Muscle of leg (tissue), 16 donors: Measurements from ENCODE around the gene NHLRC1. TPM values are rescaled to one million over a fixed set of nuclear protein-coding genes. Genes with fewer than 3 reads are reported as not detected.

ENCODE experiments used
- DNase-seq: peaks from one replicate; pipeline ENCODE4 v3.0.0; 2013
- H3K27ac ChIP-seq: one replicate; pipeline ENCODE4 v1.5.1; 2013; ENCODE audit warnings: mild to moderate bottlenecking, low read length, control low read depth
- H3K27me3 ChIP-seq: one replicate; pipeline ENCODE4 v1.6.1; 2013; ENCODE audit warnings: low read length; ENCODE audit not compliant: control insufficient read depth, insufficient read depth
- H3K36me3 ChIP-seq: one replicate; pipeline ENCODE4 v1.6.1; 2013; ENCODE audit warnings: low read length; ENCODE audit not compliant: control insufficient read depth, insufficient read depth
- H3K4me1 ChIP-seq: one replicate; pipeline ENCODE4 v1.6.1; 2013; ENCODE audit warnings: low read length; ENCODE audit not compliant: control insufficient read depth, insufficient read depth
- H3K4me3 ChIP-seq: one replicate; pipeline ENCODE4 v1.5.1; 2013; ENCODE audit warnings: low read length, control low read depth
- H3K9me3 ChIP-seq: replicated peaks from 2 replicates; pipeline ENCODE4 v1.6.1; 2013; ENCODE audit warnings: low read depth, low read length; ENCODE audit not compliant: control insufficient read depth
- WGBS: methylation state at CpG from one replicate; pipeline ENCODE4 v1.1.5; 2013; ENCODE audit warnings: missing lambda C conversion rate; ENCODE audit not compliant: insufficient coverage; 5-methylcytosine and 5-hydroxymethylcytosine counted together
- long read RNA-seq, 11 donors: transcript quantifications; one replicate each; lab custom pipeline, GENCODE V29; 2026
- polyA plus RNA-seq, 8 donors: library from polyadenylated mRNA; unstranded; fragments of 120-200 nt; gene quantifications; one replicate each; pipeline versions ENCODE4 v1.2.1 to v1.2.3, GENCODE V29; 2013; ENCODE audit warnings: inconsistent platforms in 1 of 8, low replicate concordance in 1 of 8; ENCODE audit not compliant: insufficient read length in 8 of 8, insufficient read depth in 1 of 8
- total RNA-seq: library from RNA; stranded (reverse); fragments of 120-200 nt; gene quantifications from one replicate; pipeline ENCODE4 v1.2.4, GENCODE V29; 2013

NHLRC1 gene
- total RNA-seq (2.5 TPM), polyA plus RNA-seq (1 to 10 TPM; 1.6 to 4.1 (median 2.9) TPM)
- long read RNA-seq, donor 1, partial matches to known transcripts: 0 of 2 reads
- long read RNA-seq, donor 1, other reads (novel, unspliced or antisense): 0 of 2 reads
- long read RNA-seq, donor 2, partial matches to known transcripts: 0 of 1 reads
- long read RNA-seq, donor 2, other reads (novel, unspliced or antisense): 0 of 1 reads
- long read RNA-seq, donor 3, transcript NHLRC1-201 (1 exons, 2,248 nt): major isoform, 8 of 8 reads
- long read RNA-seq, donor 3, partial matches to known transcripts: 0 of 8 reads
- long read RNA-seq, donor 3, other reads (novel, unspliced or antisense): 0 of 8 reads
- long read RNA-seq, donor 4, partial matches to known transcripts: 0 of 3 reads
- long read RNA-seq, donor 4, other reads (novel, unspliced or antisense): 0 of 3 reads
- long read RNA-seq, donor 5, transcript NHLRC1-201 (1 exons, 2,248 nt): major isoform, 7 of 7 reads
- long read RNA-seq, donor 5, partial matches to known transcripts: 0 of 7 reads
- long read RNA-seq, donor 5, other reads (novel, unspliced or antisense): 0 of 7 reads
- long read RNA-seq, donor 6, transcript NHLRC1-201 (1 exons, 2,248 nt): major isoform, 9 of 9 reads
- long read RNA-seq, donor 6, partial matches to known transcripts: 0 of 9 reads
- long read RNA-seq, donor 6, other reads (novel, unspliced or antisense): 0 of 9 reads
- long read RNA-seq, donor 7, partial matches to known transcripts: 0 of 2 reads
- long read RNA-seq, donor 7, other reads (novel, unspliced or antisense): 0 of 2 reads
- long read RNA-seq, donor 8, transcript NHLRC1-201 (1 exons, 2,248 nt): major isoform, 6 of 6 reads
- long read RNA-seq, donor 8, partial matches to known transcripts: 0 of 6 reads
- long read RNA-seq, donor 8, other reads (novel, unspliced or antisense): 0 of 6 reads
- long read RNA-seq, donor 9, transcript NHLRC1-201 (1 exons, 2,248 nt): major isoform, 6 of 6 reads
- long read RNA-seq, donor 9, partial matches to known transcripts: 0 of 6 reads
- long read RNA-seq, donor 9, other reads (novel, unspliced or antisense): 0 of 6 reads
- long read RNA-seq, donor 10, transcript NHLRC1-201 (1 exons, 2,248 nt): major isoform, 5 of 5 reads
- long read RNA-seq, donor 10, partial matches to known transcripts: 0 of 5 reads
- long read RNA-seq, donor 10, other reads (novel, unspliced or antisense): 0 of 5 reads
- long read RNA-seq, donor 11, transcript NHLRC1-201 (1 exons, 2,248 nt): major isoform, 7 of 7 reads
- long read RNA-seq, donor 11, partial matches to known transcripts: 0 of 7 reads
- long read RNA-seq, donor 11, other reads (novel, unspliced or antisense): 0 of 7 reads

DNA sequence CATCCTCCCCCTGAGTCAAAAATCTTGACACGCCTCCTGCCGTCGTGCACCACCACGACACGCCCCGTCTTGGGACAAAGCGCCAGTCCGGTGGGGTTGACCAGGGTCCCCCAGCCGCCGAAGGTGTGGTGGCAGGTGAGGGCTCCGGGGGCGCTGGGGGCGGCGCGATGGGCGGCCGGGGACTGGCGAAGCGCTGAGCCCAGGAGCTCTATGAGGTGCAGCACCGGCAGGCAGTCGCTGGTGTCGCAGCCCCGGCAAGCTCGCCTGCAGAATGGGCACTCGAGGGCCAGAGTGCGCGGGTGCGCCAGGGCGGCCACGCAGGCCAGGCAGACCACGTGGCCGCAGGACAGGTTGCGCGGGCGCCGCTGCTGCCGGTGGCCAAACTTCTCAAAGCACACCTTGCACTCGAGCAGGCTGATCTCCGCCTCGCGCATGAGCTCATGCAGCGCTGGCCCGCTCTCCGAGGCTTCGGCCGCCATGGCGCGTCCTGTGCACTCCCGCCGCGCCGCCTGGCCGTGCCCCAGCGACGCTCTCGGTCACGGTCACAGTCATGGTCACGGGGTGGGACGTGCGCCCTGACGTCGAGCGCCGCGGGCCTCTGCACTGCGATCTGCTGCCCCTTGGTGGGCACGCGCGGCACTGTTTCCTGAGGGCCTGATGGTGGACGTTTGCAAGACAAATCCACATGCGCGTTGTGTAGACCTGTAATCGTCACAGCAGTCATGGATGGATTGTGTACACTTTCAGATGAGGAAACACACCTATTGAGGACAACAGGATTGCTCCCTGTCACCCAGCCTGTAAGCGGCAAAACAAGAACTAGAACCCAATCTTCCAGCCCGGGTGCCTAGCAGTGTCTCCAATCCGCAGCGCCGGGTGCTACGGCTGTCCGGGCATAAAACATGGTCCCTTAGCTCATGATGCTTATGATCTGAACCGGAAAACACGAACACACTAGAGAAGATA, at the start of gene NHLRC1:
NHLRC1 (minus strand) TSS at position 550 of the 966 bp plus-strand sequence; CDS start at position 479, 71 bp downstream.
- Histone ChIP-seq H3K4me1 (peaks cover 7% of the 10 kb centered on the region), H3K27ac (no peak within 1 kb of the TSS), H3K4me3 (peak within 1 kb of the TSS; percentile 39), H3K36me3 (no peaks in the 10 kb centered on the region), H3K27me3 (no peaks in the 10 kb centered on the region), H3K9me3 (peaks cover 4% of the 10 kb centered on the region)
- WGBS: 12% methylated on average over 73 of the region's 82 CpGs
- DNase-seq: peak; percentile 92

GRCh38 chr6:18171871-18172270, 49.4 kb upstream of the NHLRC1 start:
- WGBS: no CpG with 5 or more reads among the region's 7 CpGs
- no peak overlapping the region for H3K27ac ChIP-seq

GRCh38 chr6:18168264-18168663, 45.8 kb upstream of the NHLRC1 start:
- Histone ChIP-seq H3K27me3 (no peaks in the 10 kb centered on the region), H3K27ac (no peak overlapping the region), H3K36me3 (peaks cover 26% of the 10 kb centered on the region), H3K9me3 (peaks cover 2% of the 10 kb centered on the region), H3K4me1 (no peaks in the 10 kb centered on the region), H3K4me3 (no peak overlapping the region)
- DNase-seq: no peak
- WGBS: no CpG with 5 or more reads among the region's 3 CpGs

More at GRCh38 chr6:18171871-18172270, 49.4 kb upstream of the NHLRC1 start:
- Histone ChIP-seq H3K27me3 (no peaks in the 10 kb centered on the region), H3K36me3 (peaks cover 24% of the 10 kb centered on the region), H3K9me3 (peaks cover 2% of the 10 kb centered on the region), H3K4me3 (no peak overlapping the region), H3K4me1 (no peaks in the 10 kb centered on the region)
- peak; percentile 10 for DNase-seq

- Histone ChIP-seq H3K27me3 (no peaks in the 10 kb centered on the region), H3K4me1 (peaks cover 2% of the 10 kb centered on the region), H3K4me3 (no peak overlapping the region), H3K27ac (no peak overlapping the region), H3K36me3 (peaks cover 26% of the 10 kb centered on the region), H3K9me3 (peaks cover 2% of the 10 kb centered on the region)
- no CpG with 5 or more reads among the region's 2 CpGs for WGBS
- no peak for DNase-seq
These were observed 44.0 kb upstream of the NHLRC1 start for GRCh38 chr6:18166312-18167036.

GRCh38 chr6:18165751-18166150, 43.3 kb upstream of the NHLRC1 start:
- H3K27ac ChIP-seq: no peak overlapping the region
- 92% methylated on average over 2 of the region's 4 CpGs for WGBS
- H3K36me3 ChIP-seq: peaks cover 30% of the 10 kb centered on the region
- H3K4me3 ChIP-seq: no peak overlapping the region
- H3K9me3 ChIP-seq: peaks cover 2% of the 10 kb centered on the region
- no peaks in the 10 kb centered on the region for H3K27me3 ChIP-seq
- no peak for DNase-seq
- H3K4me1 ChIP-seq: peaks cover 6% of the 10 kb centered on the region

DNA sequence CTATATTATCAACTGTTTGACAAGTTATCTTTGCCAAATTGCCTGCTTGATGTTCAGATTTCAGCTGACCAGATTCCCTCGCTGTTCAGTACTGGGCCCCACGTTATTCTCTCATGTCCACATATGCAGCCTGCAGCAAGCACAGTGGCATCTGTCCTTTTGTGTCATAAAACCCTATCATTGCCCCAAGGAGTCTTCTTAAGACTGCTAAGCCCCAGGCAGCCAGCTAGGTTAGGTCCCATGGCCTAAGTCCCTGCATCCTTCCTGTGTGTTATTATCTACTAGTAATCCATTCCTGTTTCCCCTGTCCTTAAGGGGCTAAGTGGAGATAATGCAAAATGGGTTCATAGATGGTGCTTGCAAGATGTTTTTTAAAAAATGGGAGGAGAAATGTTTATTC, 39.9 kb upstream of the NHLRC1 start:
- Histone ChIP-seq H3K36me3 (peaks cover 23% of the 10 kb centered on the region), H3K27me3 (no peaks in the 10 kb centered on the region), H3K9me3 (no peaks in the 10 kb centered on the region), H3K27ac (no peak overlapping the region), H3K4me3 (no peak overlapping the region), H3K4me1 (peaks cover 6% of the 10 kb centered on the region)
- no peak for DNase-seq
- WGBS: 88% methylated on average over 2 of the region's 2 CpGs

DNA sequence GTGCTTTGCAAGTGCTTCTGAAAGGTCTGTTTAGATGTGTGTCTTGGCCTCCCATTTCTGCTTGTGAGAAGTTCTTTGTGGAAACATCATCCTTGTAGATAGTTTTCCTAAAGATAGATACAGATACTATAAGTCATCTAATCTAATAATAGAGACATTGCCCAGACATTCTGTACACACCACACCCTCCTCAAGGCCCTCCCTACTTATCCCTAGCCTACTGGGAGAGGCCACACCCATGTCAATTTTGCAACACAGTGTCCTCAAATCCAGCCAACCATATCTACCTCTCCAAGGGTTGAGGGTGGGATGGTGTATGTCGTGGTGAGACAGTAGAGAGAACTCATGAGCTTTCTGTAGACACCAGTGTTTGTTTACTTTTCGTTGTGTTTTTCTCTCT, 39.0 kb upstream of the NHLRC1 start:
- peak; percentile 35 for DNase-seq
- no CpG with 5 or more reads among the region's 2 CpGs for WGBS
- Histone ChIP-seq H3K4me1 (peaks cover 6% of the 10 kb centered on the region), H3K4me3 (no peak overlapping the region), H3K27me3 (no peaks in the 10 kb centered on the region), H3K9me3 (no peaks in the 10 kb centered on the region), H3K36me3 (peaks cover 16% of the 10 kb centered on the region), H3K27ac (peak overlapping the region; percentile 76)

GRCh38 chr6:18160911-18161310, 38.4 kb upstream of the NHLRC1 start:
- Histone ChIP-seq H3K9me3 (no peaks in the 10 kb centered on the region), H3K27ac (peak overlapping the region; percentile 76), H3K4me3 (no peak overlapping the region), H3K27me3 (no peaks in the 10 kb centered on the region), H3K4me1 (peaks cover 10% of the 10 kb centered on the region), H3K36me3 (peaks cover 13% of the 10 kb centered on the region)
- DNase-seq: no peak
- no CpG with 5 or more reads among the region's 1 CpG for WGBS
